Stimulated activated naive CD8-positive, alpha-beta T cell treated with anti-CD3 and anti-CD28 coated beads, Interleukin-15, Interleukin-2, amounts not matched to agents 100 ng/mL and 50 ng/mL, for 24 hours (primary cell): ENCODE results near the gene LACRT.
"Not testable (repeated sequence)": the region's sequence is repeated elsewhere in the genome, so short reads cannot be mapped to it uniquely, and the experiment has no call there.

Experiments
- H3K27ac Mint-ChIP-seq: one replicate; pipeline ENCODE4 v1.8.0; 2021; ENCODE audit warnings: mild to moderate bottlenecking, mixed read lengths
- H3K27me3 Mint-ChIP-seq: one replicate; pipeline ENCODE4 v1.8.0; 2021; ENCODE audit warnings: mixed read lengths
- H3K36me3 Mint-ChIP-seq: one replicate; pipeline ENCODE4 v1.8.0; 2021; ENCODE audit warnings: low read depth, mixed read lengths
- H3K4me1 Mint-ChIP-seq: one replicate; pipeline ENCODE4 v1.8.0; 2021; ENCODE audit warnings: low read depth, mixed read lengths
- H3K4me3 Mint-ChIP-seq: one replicate; pipeline ENCODE4 v1.8.0; 2021; ENCODE audit warnings: mild to moderate bottlenecking, mixed read lengths
- H3K9me3 Mint-ChIP-seq: one replicate; pipeline ENCODE4 v1.8.0; 2021; ENCODE audit warnings: mixed read lengths

LACRT gene

GRCh38 chr12:54634795-54635194 is at the start of gene LACRT:
TSS of gene LACRT (minus strand) at chr12:54634895. CDS start at chr12:54634841, 54 bp downstream.
- no peak within 1 kb of the TSS for H3K27ac Mint-ChIP-seq
- H3K36me3 Mint-ChIP-seq = no peaks in the 10 kb centered on the region
- H3K27me3 Mint-ChIP-seq = peaks cover 22% of the 10 kb centered on the region

GRCh38 chr12:54683398-54683797 is 48.7 kb upstream of the LACRT start:
- Mint-ChIP-seq H3K4me3 (no peak overlapping the region), H3K4me1 (no peaks in the 10 kb centered on the region), H3K27ac (no peak overlapping the region), H3K36me3 (no peaks in the 10 kb centered on the region), H3K9me3 (no peaks in the 10 kb centered on the region), H3K27me3 (peaks cover 69% of the 10 kb centered on the region)

More at GRCh38 chr12:54634795-54635194, at the start of gene LACRT:
- Mint-ChIP-seq H3K4me3 (no peak within 1 kb of the TSS), H3K9me3 (no peaks in the 10 kb centered on the region), H3K4me1 (peaks cover 12% of the 10 kb centered on the region)

GRCh38 chr12:54682674-54683073 is 48.0 kb upstream of the LACRT start:
- no peaks in the 10 kb centered on the region for H3K36me3 Mint-ChIP-seq
- H3K27ac Mint-ChIP-seq = no peak overlapping the region
- no peak overlapping the region for H3K4me3 Mint-ChIP-seq
- H3K4me1 Mint-ChIP-seq = no peaks in the 10 kb centered on the region
- H3K27me3 Mint-ChIP-seq = peaks cover 69% of the 10 kb centered on the region
- H3K9me3 Mint-ChIP-seq = no peaks in the 10 kb centered on the region

- Mint-ChIP-seq H3K27me3 (peaks cover 68% of the 10 kb centered on the region), H3K27ac (no peak overlapping the region), H3K9me3 (no peaks in the 10 kb centered on the region), H3K36me3 (no peaks in the 10 kb centered on the region), H3K4me3 (no peak overlapping the region), H3K4me1 (no peaks in the 10 kb centered on the region)
Measured at GRCh38 chr12:54680374-54680773, 45.7 kb upstream of the LACRT start.

GRCh38 chr12:54678131-54678530 is 43.4 kb upstream of the LACRT start:
- H3K36me3 Mint-ChIP-seq = no peaks in the 10 kb centered on the region
- no peaks in the 10 kb centered on the region for H3K9me3 Mint-ChIP-seq
- H3K4me1 Mint-ChIP-seq = no peaks in the 10 kb centered on the region
- no peak overlapping the region for H3K27ac Mint-ChIP-seq
- H3K4me3 Mint-ChIP-seq = no peak overlapping the region
- H3K27me3 Mint-ChIP-seq = peaks cover 46% of the 10 kb centered on the region

GRCh38 chr12:54667945-54668344 is 33.2 kb upstream of the LACRT start:
- Mint-ChIP-seq H3K9me3 (no peaks in the 10 kb centered on the region), H3K27me3 (peaks cover 32% of the 10 kb centered on the region), H3K4me3 (no peak overlapping the region), H3K27ac (no peak overlapping the region), H3K36me3 (no peaks in the 10 kb centered on the region), H3K4me1 (no peaks in the 10 kb centered on the region)

GRCh38 chr12:54666008-54666407 is 31.3 kb upstream of the LACRT start:
- peaks cover 22% of the 10 kb centered on the region for H3K27me3 Mint-ChIP-seq
- no peaks in the 10 kb centered on the region for H3K36me3 Mint-ChIP-seq
- H3K9me3 Mint-ChIP-seq = no peaks in the 10 kb centered on the region
- H3K4me1 Mint-ChIP-seq = no peaks in the 10 kb centered on the region
- no peak overlapping the region for H3K4me3 Mint-ChIP-seq
- H3K27ac Mint-ChIP-seq = no peak overlapping the region

GRCh38 chr12:54665022-54665635 is 30.4 kb upstream of the LACRT start:
- not testable (repeated sequence) for H3K36me3 Mint-ChIP-seq, H3K27ac Mint-ChIP-seq

GRCh38 chr12:54663603-54664002 is 28.9 kb upstream of the LACRT start:
- Mint-ChIP-seq H3K9me3 (no peaks in the 10 kb centered on the region), H3K36me3 (no peaks in the 10 kb centered on the region), H3K4me3 (no peak overlapping the region), H3K4me1 (no peaks in the 10 kb centered on the region), H3K27me3 (peaks cover 6% of the 10 kb centered on the region), H3K27ac (no peak overlapping the region)

More at GRCh38 chr12:54665022-54665635, 30.4 kb upstream of the LACRT start:
- not testable (repeated sequence) for H3K9me3 Mint-ChIP-seq, H3K4me3 Mint-ChIP-seq, H3K4me1 Mint-ChIP-seq
- peaks cover 13% of the 10 kb centered on the region for H3K27me3 Mint-ChIP-seq

- Mint-ChIP-seq H3K27me3 (peaks cover 7% of the 10 kb centered on the region), H3K9me3 (no peaks in the 10 kb centered on the region), H3K4me1 (no peaks in the 10 kb centered on the region), H3K4me3 (no peak overlapping the region), H3K27ac (no peak overlapping the region), H3K36me3 (no peaks in the 10 kb centered on the region)
Measured at GRCh38 chr12:54662026-54662425, 27.3 kb upstream of the LACRT start.

- Mint-ChIP-seq H3K9me3 (no peaks in the 10 kb centered on the region), H3K4me1 (no peaks in the 10 kb centered on the region), H3K4me3 (no peak overlapping the region), H3K27ac (no peak overlapping the region), H3K27me3 (peaks cover 7% of the 10 kb centered on the region), H3K36me3 (no peaks in the 10 kb centered on the region)
Measured at GRCh38 chr12:54661048-54661447, 26.4 kb upstream of the LACRT start.

GRCh38 chr12:54660320-54660962 is 25.7 kb upstream of the LACRT start:
- Mint-ChIP-seq H3K4me1 (no peaks in the 10 kb centered on the region), H3K27me3 (peaks cover 7% of the 10 kb centered on the region), H3K36me3 (no peaks in the 10 kb centered on the region), H3K9me3 (no peaks in the 10 kb centered on the region), H3K27ac (no peak overlapping the region), H3K4me3 (no peak overlapping the region)

GRCh38 chr12:54658306-54659264 is 23.9 kb upstream of the LACRT start:
- H3K36me3 Mint-ChIP-seq = no peaks in the 10 kb centered on the region
- H3K4me3 Mint-ChIP-seq = no peak overlapping the region
- no peaks in the 10 kb centered on the region for H3K4me1 Mint-ChIP-seq
- no peak overlapping the region for H3K27ac Mint-ChIP-seq
- H3K27me3 Mint-ChIP-seq = peaks cover 7% of the 10 kb centered on the region
- no peaks in the 10 kb centered on the region for H3K9me3 Mint-ChIP-seq

- Mint-ChIP-seq H3K4me1 (no peaks in the 10 kb centered on the region), H3K36me3 (no peaks in the 10 kb centered on the region), H3K27me3 (peaks cover 15% of the 10 kb centered on the region), H3K27ac (no peak overlapping the region), H3K4me3 (no peak overlapping the region), H3K9me3 (no peaks in the 10 kb centered on the region)
Measured at GRCh38 chr12:54657105-54657607, 22.5 kb upstream of the LACRT start.

GRCh38 chr12:54654926-54655325 is 20.2 kb upstream of the LACRT start:
- Mint-ChIP-seq H3K4me3 (no peak overlapping the region), H3K27ac (no peak overlapping the region), H3K4me1 (no peaks in the 10 kb centered on the region)

More at GRCh38 chr12:54654926-54655325, 20.2 kb upstream of the LACRT start:
- H3K36me3 Mint-ChIP-seq = no peaks in the 10 kb centered on the region
- H3K27me3 Mint-ChIP-seq = peaks cover 15% of the 10 kb centered on the region
- no peaks in the 10 kb centered on the region for H3K9me3 Mint-ChIP-seq
